Osteoblast (primary cell): Measurements from ENCODE around the gene TOMM22. TPM values are rescaled to one million over a fixed set of nuclear protein-coding genes. Genes with fewer than 3 reads are reported as not detected.

Experiments used
- DNase-seq: peaks from one replicate; pipeline ENCODE4 v3.0.0; 2011; ENCODE audit warnings: low spot score, mixed read lengths; ENCODE audit not compliant: insufficient read length; ENCODE audit errors: missing footprints
- H2AFZ ChIP-seq: 2 replicates; pipeline ENCODE4 v1.6.0; 2011; ENCODE audit warnings: mild to moderate bottlenecking, low read length
- H3K27ac ChIP-seq: 2 replicates; pipeline ENCODE4 v1.5.1; 2011; ENCODE audit warnings: mild to moderate bottlenecking, low read depth, low read length, moderate library complexity
- H3K27me3 ChIP-seq: 2 replicates; pipeline ENCODE4 v1.6.0; 2012; ENCODE audit warnings: mild to moderate bottlenecking, control low read depth, inconsistent platforms, low read length, moderate library complexity; ENCODE audit not compliant: insufficient read depth
- H3K36me3 ChIP-seq: 2 replicates; pipeline ENCODE4 v1.5.1; 2011; ENCODE audit warnings: mild to moderate bottlenecking, low read length, control low read depth, moderate library complexity; ENCODE audit not compliant: insufficient read depth
- H3K4me1 ChIP-seq: 2 replicates; pipeline ENCODE4 v1.5.1; 2011; ENCODE audit warnings: mild to moderate bottlenecking, low read length, control low read depth, moderate library complexity; ENCODE audit not compliant: insufficient read depth
- H3K4me2 ChIP-seq: 2 replicates; pipeline ENCODE4 v1.6.0; 2011; ENCODE audit warnings: mild to moderate bottlenecking, low read length; ENCODE audit not compliant: insufficient read depth
- H3K4me3 ChIP-seq: fragments of 200-600 bp; sonication (generic); 3 replicates; pipeline ENCODE4 v1.5.1; 2012; ENCODE audit warnings: mild to moderate bottlenecking, low read length, inconsistent platforms; ENCODE audit not compliant: insufficient read depth
- H3K79me2 ChIP-seq: 2 replicates; pipeline ENCODE4 v1.6.0; 2012; ENCODE audit warnings: mild to moderate bottlenecking, low read length, control low read depth, inconsistent platforms; ENCODE audit not compliant: insufficient read depth
- H3K9me3 ChIP-seq: 2 replicates; pipeline ENCODE4 v1.5.1; 2011; ENCODE audit warnings: low read depth, low read length, control low read depth
- H4K20me1 ChIP-seq: 2 replicates; pipeline ENCODE4 v1.6.0; 2012; ENCODE audit warnings: mild to moderate bottlenecking, low read length, control low read depth; ENCODE audit not compliant: insufficient read depth
- CTCF ChIP-seq: IDR thresholded peaks from 2 replicates; pipeline ENCODE4 v1.5.1; 2011; ENCODE audit warnings: mild to moderate bottlenecking, low read depth, low read length, moderate library complexity; ENCODE audit errors: extremely low read depth
- total RNA-seq: library from RNA; depleted of rRNA; stranded (reverse); fragments of >200 nt; gene quantifications from 2 replicates; pipeline ENCODE4 v1.2.3, GENCODE V29; 2012

Gene TOMM22
- total RNA-seq, 1 donor: 60.4 TPM

DNA sequence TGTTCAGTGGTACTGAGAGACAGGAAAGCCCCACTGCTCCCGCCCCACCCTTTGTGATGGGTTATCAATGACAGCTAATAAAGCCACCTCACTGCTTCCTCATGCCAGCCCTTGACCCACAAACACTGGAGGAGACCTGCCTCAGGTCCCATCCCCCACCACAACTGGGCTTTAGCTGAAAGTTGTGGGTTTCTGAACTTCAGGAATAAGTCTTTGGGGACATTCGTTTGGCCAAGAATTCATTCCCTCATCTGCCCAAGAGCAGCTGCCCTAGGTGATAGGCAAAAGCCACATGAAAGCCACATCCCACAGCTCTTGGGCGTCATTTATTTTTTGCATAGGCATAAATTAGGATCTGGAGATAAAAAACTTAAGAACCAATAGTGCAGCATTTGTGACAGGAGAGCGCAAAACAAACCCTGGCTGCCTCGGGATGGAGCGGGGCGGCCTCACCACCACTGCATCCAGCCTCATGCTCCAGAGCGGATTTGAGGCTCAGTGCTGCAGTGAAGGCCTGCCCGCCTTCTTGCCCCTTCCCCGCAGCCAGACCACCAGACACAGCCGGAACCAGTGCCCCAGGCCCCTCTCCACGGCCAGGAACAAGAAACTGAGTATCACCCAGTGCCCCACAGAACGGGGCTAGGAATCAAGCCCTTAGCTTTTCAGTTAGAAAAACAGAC lies 52.8 kb downstream of the TOMM22 start:
- Histone ChIP-seq H3K36me3 (peaks cover 76% of the 10 kb centered on the region), H3K4me1 (no peaks in the 10 kb centered on the region), H3K9me3 (no peaks in the 10 kb centered on the region), H3K79me2 (no peaks in the 10 kb centered on the region), H3K4me3 (no peak overlapping the region), H3K27ac (peak overlapping the region; percentile 30), H3K27me3 (no peaks in the 10 kb centered on the region), H4K20me1 (peaks cover 6% of the 10 kb centered on the region), H3K4me2 (no peak overlapping the region), H2AFZ (no peak overlapping the region)
- DNase-seq: peak; percentile 83
- TF ChIP-seq CTCF: no peak

Other genes starting within 250 kb of the TOMM22 start
- gene KCNJ4, start 226.8 kb upstream of the TOMM22 start, total RNA-seq: not detected in 2 replicates
- 142 and 161 TPM in 2 replicates for gene KDELR3, start 213.9 kb upstream of the TOMM22 start, total RNA-seq
- gene DDX17, start 175.6 kb upstream of the TOMM22 start, total RNA-seq: 434 and 496 TPM in 2 replicates
- 2.7 and 3.3 TPM in 2 replicates for gene DMC1, start 111.8 kb upstream of the TOMM22 start, total RNA-seq
- gene FAM227A, start 25.6 kb upstream of the TOMM22 start, total RNA-seq: 2.9 and 3.3 TPM in 2 replicates
- gene CBY1, start 25.3 kb upstream of the TOMM22 start, total RNA-seq: 13.8 and 16.2 TPM in 2 replicates
- 82.2 and 86.1 TPM in 2 replicates for gene JOSD1, start 19.0 kb downstream of the TOMM22 start, total RNA-seq
- gene GTPBP1, start 24.0 kb downstream of the TOMM22 start, total RNA-seq: 28.3 and 34.7 TPM in 2 replicates
- 95.2 and 105 TPM in 2 replicates for gene SUN2, start 74.0 kb downstream of the TOMM22 start, total RNA-seq
- gene DNAL4, start 112.2 kb downstream of the TOMM22 start, total RNA-seq: 15.9 and 17.0 TPM in 2 replicates
- 0.72 and 1.5 TPM in 2 replicates for gene NPTXR, start 162.1 kb downstream of the TOMM22 start, total RNA-seq
- gene CBX6, start 190.3 kb downstream of the TOMM22 start, total RNA-seq: 58.6 and 59.5 TPM in 2 replicates